Right atrium auricular region (tissue), 2 donors: ENCODE measurements around the gene MARCOL. TPM values are rescaled to one million over a fixed set of nuclear protein-coding genes. Genes with fewer than 3 reads are reported as not detected.
"Not testable (repeated sequence)": the region's sequence is repeated elsewhere in the genome, so short reads cannot be mapped to it uniquely, and the experiment has no call there.

ENCODE experiments used
- DNase-seq: peaks from one replicate; pipeline ENCODE4 v3.0.0-alpha.2; 2019; ENCODE audit warnings: low spot score
- H3K27ac ChIP-seq, 2 donors: fragments of 200-600 bp; sonication (generic); 1 replicate in 1 of 2; 2 replicates in 1 of 2; pipeline ENCODE4 v1.5.1; 2016 to 2019
- H3K27me3 ChIP-seq, 2 donors: fragments of 200-600 bp; sonication (generic); one replicate each; pipeline versions ENCODE4 v1.5.1 to v1.6.0; 2017 to 2019
- H3K36me3 ChIP-seq: fragments of 200-600 bp; sonication (generic); one replicate; pipeline ENCODE4 v1.5.1; 2016
- H3K4me1 ChIP-seq, 2 donors: fragments of 200-600 bp; sonication (generic); one replicate each; pipeline versions ENCODE4 v1.5.1 to v1.6.0; 2017 to 2019
- H3K4me3 ChIP-seq, 2 donors: fragments of 200-600 bp; sonication (generic); 1 replicate in 1 of 2; 2 replicates in 1 of 2; pipeline ENCODE4 v1.5.1; 2017 to 2019; ENCODE audit warnings: mild to moderate bottlenecking in 1 of 2, moderate library complexity in 1 of 2
- H3K9me3 ChIP-seq, 2 donors: fragments of 200-600 bp; sonication (generic); one replicate each; pipeline ENCODE4 v1.5.1; 2019
- CTCF ChIP-seq, 2 donors: fragments of 200-600 bp; sonication (generic); IDR thresholded peaks; one replicate each; pipeline ENCODE4 v1.5.1; 2019; ENCODE audit warnings: antibody characterized with exemption in 2 of 2
- total RNA-seq, 2 donors: library from RNA; depleted of rRNA; stranded (reverse); fragments of >200 nt; gene quantifications; one replicate each; pipeline ENCODE4 v1.1.0, GENCODE V29; 2016

Gene MARCOL
- total RNA-seq, 2 donors from 2014 or later, result not detected

- H3K4me1 ChIP-seq, result no peaks in the 10 kb centered on the region
- H3K27me3 ChIP-seq, result no peaks in the 10 kb centered on the region
- H3K4me3 ChIP-seq, result no peak overlapping the region
- H3K27ac ChIP-seq, result no peak overlapping the region
- H3K9me3 ChIP-seq, result peaks cover 0 to 29% of the 10 kb centered on the region in 2 donors
- DNase-seq, result no peak
- H3K36me3 ChIP-seq, result no peaks in the 10 kb centered on the region
- no peak for TF ChIP-seq CTCF (IDR thresholded peaks at IDR 0.05)
These were observed 22.9 kb downstream of the MARCOL start for GRCh38 chr5:148261221-148261620.

GRCh38 chr5:148267962-148268361, 29.6 kb downstream of the MARCOL start:
- Histone ChIP-seq H3K27ac (no peak overlapping the region), H3K9me3 (peaks cover 0 to 8% of the 10 kb centered on the region in 2 donors), H3K36me3 (no peaks in the 10 kb centered on the region), H3K4me3 (no peak overlapping the region), H3K4me1 (no peaks in the 10 kb centered on the region), H3K27me3 (no peaks in the 10 kb centered on the region)
- no peak for TF ChIP-seq CTCF (IDR thresholded peaks at IDR 0.05)
- no peak for DNase-seq

GRCh38 chr5:148268566-148268965, 30.2 kb downstream of the MARCOL start, which contains the start of gene SPINK13:
SPINK13 (plus strand) TSS chr5:148268794; CDS start chr5:148270073, 1,279 bp downstream.
- no peaks in the 10 kb centered on the region for H3K4me1 ChIP-seq
- H3K4me3 ChIP-seq, result no peak within 1 kb of the TSS
- H3K27me3 ChIP-seq, result no peaks in the 10 kb centered on the region
- H3K9me3 ChIP-seq, result peaks cover 0 to 8% of the 10 kb centered on the region in 2 donors
- DNase-seq, result peak; percentile 61
- no peaks in the 10 kb centered on the region for H3K36me3 ChIP-seq
- H3K27ac ChIP-seq, result no peak within 1 kb of the TSS
- TF ChIP-seq CTCF (IDR thresholded peaks at IDR 0.05), result no peak

- not testable (repeated sequence) for H3K4me3 ChIP-seq, H3K27me3 ChIP-seq, H3K27ac ChIP-seq, H3K4me1 ChIP-seq, DNase-seq, H3K36me3 ChIP-seq
- peaks cover 0 to 14% of the 10 kb centered on the region in 2 donors for H3K9me3 ChIP-seq
These were observed 36.8 kb downstream of the MARCOL start for GRCh38 chr5:148275129-148275528.

- not testable (repeated sequence) for DNase-seq, H3K4me3 ChIP-seq, H3K27ac ChIP-seq, H3K36me3 ChIP-seq, H3K4me1 ChIP-seq, H3K27me3 ChIP-seq
- H3K9me3 ChIP-seq, result peaks cover 0 to 12% of the 10 kb centered on the region in 2 donors
These were observed 42.6 kb downstream of the MARCOL start for GRCh38 chr5:148280893-148281292.

- H3K27me3 ChIP-seq, H3K9me3 ChIP-seq, H3K36me3 ChIP-seq, DNase-seq, H3K27ac ChIP-seq, H3K4me1 ChIP-seq, H3K4me3 ChIP-seq: not testable (repeated sequence)
These were observed 43.0 kb downstream of the MARCOL start for GRCh38 chr5:148281336-148281735.

GRCh38 chr5:148290271-148291195, 52.2 kb downstream of the MARCOL start:
- peak; percentile 33 to 67 for TF ChIP-seq CTCF (IDR thresholded peaks at IDR 0.05)
- no peaks in the 10 kb centered on the region for H3K36me3 ChIP-seq
- no peaks in the 10 kb centered on the region for H3K9me3 ChIP-seq
- no peak overlapping the region for H3K4me3 ChIP-seq
- no peak overlapping the region for H3K27ac ChIP-seq
- DNase-seq, result no peak
- no peaks in the 10 kb centered on the region for H3K27me3 ChIP-seq
- H3K4me1 ChIP-seq, result no peaks in the 10 kb centered on the region

Other genes with a start within 250 kb of the MARCOL start
- 1 to 10 TPM; 1.8 to 2.3 TPM for gene SPINK5, start 174.5 kb upstream of the MARCOL start, total RNA-seq
- not detected for gene SPINK14, start 70.0 kb upstream of the MARCOL start, total RNA-seq
- not detected for gene SPINK6, start 35.5 kb upstream of the MARCOL start, total RNA-seq
- not detected for gene SPINK13, start 30.3 kb downstream of the MARCOL start, total RNA-seq
- not detected for gene SPINK7, start 73.9 kb downstream of the MARCOL start, total RNA-seq
- not detected for gene SPINK9, start 97.0 kb downstream of the MARCOL start, total RNA-seq
- gene FBXO38, start 145.4 kb downstream of the MARCOL start, total RNA-seq, result 10 to 100 TPM; 32.2 to 36.7 TPM